GM18502 (cell line): Measurements from ENCODE around the gene EIF4EBP3.
A peak's percentile ranks its signal among the peaks of the same experiment; 100 is the strongest.

ENCODE experiments used
- ATAC-seq: cut with Tn5 transposase; IDR thresholded peaks from one replicate; pipeline ENCODE4 v1.9.1; 2021; ENCODE audit warnings: mild to moderate bottlenecking; ENCODE audit not compliant: unreplicated experiment, poor library complexity

The EIF4EBP3 gene

GRCh38 chr5:140547508-140548299 is at the start of gene EIF4EBP3:
EIF4EBP3 (plus strand) TSS chr5:140547662; CDS start chr5:140547738, 76 bp downstream.
- peak; percentile 98 for ATAC-seq

GRCh38 chr5:140497897-140498296 is 49.6 kb upstream of the EIF4EBP3 start:
- no peak for ATAC-seq

- no peak for ATAC-seq
Measured at GRCh38 chr5:140498591-140498990, 48.9 kb upstream of the EIF4EBP3 start.

- no peak for ATAC-seq
Measured at GRCh38 chr5:140502834-140503233, 44.6 kb upstream of the EIF4EBP3 start.

GRCh38 chr5:140509898-140510297 is 37.6 kb upstream of the EIF4EBP3 start:
- ATAC-seq = no peak

- ATAC-seq = no peak
Measured at GRCh38 chr5:140513124-140513523, 34.3 kb upstream of the EIF4EBP3 start.

- no peak for ATAC-seq
Measured at GRCh38 chr5:140524003-140524402, 23.5 kb upstream of the EIF4EBP3 start.

GRCh38 chr5:140540227-140540626 is 7.2 kb upstream of the EIF4EBP3 start:
- ATAC-seq = no peak

GRCh38 chr5:140542972-140543371 is 4.5 kb upstream of the EIF4EBP3 start:
- ATAC-seq = no peak

GRCh38 chr5:140544986-140545385 is 2.5 kb upstream of the EIF4EBP3 start:
- no peak for ATAC-seq

- ATAC-seq = no peak
Measured at GRCh38 chr5:140545606-140546005, 1.9 kb upstream of the EIF4EBP3 start.

GRCh38 chr5:140546851-140547507 is 483 bp upstream of the EIF4EBP3 start:
- no peak for ATAC-seq

GRCh38 chr5:140548300-140548688 is 832 bp downstream of the EIF4EBP3 start:
- ATAC-seq = no peak

GRCh38 chr5:140548791-140549190 is 1.3 kb downstream of the EIF4EBP3 start:
- ATAC-seq = no peak

- no peak for ATAC-seq
Measured at GRCh38 chr5:140549237-140550144, 2.0 kb downstream of the EIF4EBP3 start.

GRCh38 chr5:140550147-140551079 is 3.0 kb downstream of the EIF4EBP3 start:
- no peak for ATAC-seq

- no peak for ATAC-seq
Measured at GRCh38 chr5:140551872-140552271, 4.4 kb downstream of the EIF4EBP3 start.

GRCh38 chr5:140553657-140554056 is 6.2 kb downstream of the EIF4EBP3 start:
- ATAC-seq = no peak

GRCh38 chr5:140554454-140554853 is 7.0 kb downstream of the EIF4EBP3 start:
- no peak for ATAC-seq
